Uterus (tissue), 2 donors: ENCODE measurements around the gene CCDC170.

ENCODE experiments used
- POLR2A ChIP-seq, 2 donors: fragments of 450-650 bp; IDR thresholded peaks; one replicate each; pipeline ENCODE4 v1.6.1; 2016; ENCODE audit warnings: antibody characterized with exemption in 2 of 2, mild to moderate bottlenecking in 1 of 2, moderate library complexity in 1 of 2
- TF ChIP-seq, protein P1 (sequence below), 4 experiments: fragments of 200-600 bp in 2 of 4; fragments of 450-650 bp in 2 of 4; sonication (generic) in 2 of 4; IDR thresholded peaks; one replicate each; pipeline ENCODE4 v1.5.1; 2016 to 2019; ENCODE audit warnings: antibody characterized with exemption in 4 of 4, mild to moderate bottlenecking in 2 of 4, moderate library complexity in 1 of 4

DNA sequence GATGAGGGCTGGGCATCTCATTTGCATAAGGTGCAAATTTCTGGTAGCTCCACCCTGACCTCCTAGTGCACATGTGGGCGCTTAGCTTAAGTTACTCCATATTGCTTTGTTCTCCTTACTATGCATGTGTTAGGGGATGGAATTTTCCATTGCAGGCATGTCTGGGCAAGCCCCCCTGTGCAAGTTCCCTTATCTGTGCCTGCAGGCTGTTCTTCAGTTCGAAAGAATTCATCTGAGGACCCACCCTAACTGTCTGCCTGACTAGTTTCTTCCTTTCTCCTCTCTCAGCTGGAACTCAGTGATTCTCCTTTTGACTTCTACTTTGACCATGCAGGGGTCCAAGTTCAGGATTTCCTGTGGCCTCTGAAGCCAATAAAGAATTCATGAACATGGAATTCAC lies 30.2 kb downstream of the CCDC170 start:
- no peak for TF ChIP-seq POLR2A (IDR thresholded peaks at IDR 0.05)
- TF ChIP-seq, protein P1, sequence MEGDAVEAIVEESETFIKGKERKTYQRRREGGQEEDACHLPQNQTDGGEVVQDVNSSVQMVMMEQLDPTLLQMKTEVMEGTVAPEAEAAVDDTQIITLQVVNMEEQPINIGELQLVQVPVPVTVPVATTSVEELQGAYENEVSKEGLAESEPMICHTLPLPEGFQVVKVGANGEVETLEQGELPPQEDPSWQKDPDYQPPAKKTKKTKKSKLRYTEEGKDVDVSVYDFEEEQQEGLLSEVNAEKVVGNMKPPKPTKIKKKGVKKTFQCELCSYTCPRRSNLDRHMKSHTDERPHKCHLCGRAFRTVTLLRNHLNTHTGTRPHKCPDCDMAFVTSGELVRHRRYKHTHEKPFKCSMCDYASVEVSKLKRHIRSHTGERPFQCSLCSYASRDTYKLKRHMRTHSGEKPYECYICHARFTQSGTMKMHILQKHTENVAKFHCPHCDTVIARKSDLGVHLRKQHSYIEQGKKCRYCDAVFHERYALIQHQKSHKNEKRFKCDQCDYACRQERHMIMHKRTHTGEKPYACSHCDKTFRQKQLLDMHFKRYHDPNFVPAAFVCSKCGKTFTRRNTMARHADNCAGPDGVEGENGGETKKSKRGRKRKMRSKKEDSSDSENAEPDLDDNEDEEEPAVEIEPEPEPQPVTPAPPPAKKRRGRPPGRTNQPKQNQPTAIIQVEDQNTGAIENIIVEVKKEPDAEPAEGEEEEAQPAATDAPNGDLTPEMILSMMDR (IDR thresholded peaks at IDR 0.05): no peak
